ENCODE results near the gene YBX1.
"Not testable (repeated sequence)": the region's sequence is repeated elsewhere in the genome, so short reads cannot be mapped to it uniquely, and the experiment has no call there.

Gene YBX1

GRCh38 chr1:42750041-42750440, 67.8 kb downstream of the YBX1 start:
- no peak for DNase-seq (ENCODE audit: low read depth)

GRCh38 chr1:42751511-42752070, 69.4 kb downstream of the YBX1 start:
- not testable (repeated sequence) for DNase-seq (ENCODE audit: low read depth)

GRCh38 chr1:42752284-42752683, 70.1 kb downstream of the YBX1 start:
- no peak for DNase-seq (ENCODE audit: low read depth)

- DNase-seq (ENCODE audit: low read depth), result no peak
These were observed 70.9 kb downstream of the YBX1 start for GRCh38 chr1:42753070-42753469.
